ENCODE results near the gene AJM1. TPM values are rescaled to one million over a fixed set of nuclear protein-coding genes. Genes with fewer than 3 reads are reported as not detected.

AJM1 gene
- total and polyA plus RNA-seq, 2 of the 8 experiments (the other 6 are each of a cell fraction or from before 2014, with no cell fraction given): 0.12 to 0.97 TPM

- TF ChIP-seq CHD7 (IDR thresholded peaks at IDR 0.05; ENCODE audit: insufficient replicate concordance, low read length) (no peak), TAF7 (optimal IDR thresholded peaks at IDR 0.05; ENCODE audit: borderline replicate concordance, low read depth, low read length) (no peak), CHD1 (IDR thresholded peaks at IDR 0.05; ENCODE audit: low read depth, low read length) (no peak), BCL11A (IDR thresholded peaks at IDR 0.05; ENCODE audit: low read depth in 2 of 2, low read length in 2 of 2) (no peak), SIRT6 (IDR thresholded peaks at IDR 0.05; ENCODE audit: low read length) (no peak), BACH1 (IDR thresholded peaks at IDR 0.05; ENCODE audit: low read length) (no peak), SP4 (IDR thresholded peaks at IDR 0.05; ENCODE audit: low read length) (no peak), EP300 (IDR thresholded peaks at IDR 0.05; ENCODE audit: borderline replicate concordance in 1 of 2, low read depth in 2 of 2, low read length in 2 of 2) (no peak), BRCA1 (IDR thresholded peaks at IDR 0.05; ENCODE audit: low read depth, low read length) (no peak), SUZ12 (IDR thresholded peaks at IDR 0.05; ENCODE audit: low read length) (peak; percentile 38), HDAC6 (IDR thresholded peaks at IDR 0.05; ENCODE audit: low read depth, low read length) (no peak)
These were observed 4.3 kb downstream of the AJM1 start (continued) for GRCh38 chr9:136846376-136847087.

Data from H1 (cell line).